Thyroid gland (tissue), 4 donors: ENCODE results near the gene GET4.

Experiments
- CTCF ChIP-seq, 6 experiments: fragments of 200-600 bp in 3 of 6; fragments of 450-650 bp in 3 of 6; sonication (generic) in 3 of 6; IDR thresholded peaks; one replicate each; pipeline ENCODE4 v1.5.1; 2016 to 2019; ENCODE audit warnings: antibody characterized with exemption in 6 of 6, mild to moderate bottlenecking in 2 of 6, inconsistent platforms in 1 of 6, moderate library complexity in 1 of 6
- POLR2A ChIP-seq, 2 donors: fragments of 450-650 bp; IDR thresholded peaks; one replicate each; pipeline ENCODE4 v1.6.1; 2017; ENCODE audit warnings: antibody characterized with exemption in 2 of 2, mild to moderate bottlenecking in 2 of 2, moderate library complexity in 1 of 2

DNA sequence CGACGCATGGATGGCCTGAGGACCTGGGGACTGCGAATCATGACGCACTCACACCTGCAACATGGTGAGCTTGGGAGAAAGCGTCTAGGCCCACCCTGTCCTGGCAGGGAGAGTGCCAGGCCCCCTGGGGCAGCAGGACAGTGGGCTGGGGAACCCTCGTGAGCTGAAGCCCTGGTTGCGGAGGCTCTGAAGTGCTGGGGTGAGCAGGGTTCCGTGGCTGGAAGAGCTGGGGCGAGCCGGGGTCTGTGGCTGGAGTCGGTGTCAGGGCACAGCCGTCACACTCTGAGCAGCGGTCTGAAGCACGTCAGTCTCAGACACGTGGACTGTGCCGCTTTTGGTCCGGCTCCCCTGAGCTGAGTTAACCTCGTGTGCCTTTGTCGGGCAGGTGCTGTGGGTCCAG lies 39.4 kb upstream of the GET4 start:
- no peak for TF ChIP-seq CTCF (IDR thresholded peaks at IDR 0.05)
- TF ChIP-seq POLR2A (IDR thresholded peaks at IDR 0.05), result no peak
